Endodermal cell (in vitro differentiated cells): ENCODE results near the gene TPD52L2. TPM values are rescaled to one million over a fixed set of nuclear protein-coding genes. Genes with fewer than 3 reads are reported as not detected.

Experiments
- DNase-seq: peaks from one replicate; pipeline ENCODE4 v3.0.0-alpha.2; 2017
- H3K27ac ChIP-seq: 2 replicates; pipeline ENCODE4 v1.5.1; 2013; ENCODE audit warnings: mild to moderate bottlenecking, low read depth, low read length, moderate library complexity
- H3K27me3 ChIP-seq: 2 replicates; pipeline ENCODE4 v1.6.1; 2013; ENCODE audit warnings: mild to moderate bottlenecking, low read length, moderate library complexity; ENCODE audit not compliant: insufficient read depth, control insufficient read depth, poor library complexity, severe bottlenecking
- H3K36me3 ChIP-seq: 2 replicates; pipeline ENCODE4 v1.7.0; 2013; ENCODE audit warnings: mild to moderate bottlenecking, low read length, moderate library complexity; ENCODE audit not compliant: control insufficient read depth, insufficient read depth
- H3K4me1 ChIP-seq: one replicate; pipeline ENCODE4 v1.7.0; 2013; ENCODE audit warnings: low read length; ENCODE audit not compliant: control insufficient read depth, insufficient read depth
- H3K4me3 ChIP-seq: 2 replicates; pipeline ENCODE4 v1.5.1; 2013; ENCODE audit warnings: mild to moderate bottlenecking, low read length, moderate library complexity
- H3K9ac ChIP-seq: 2 replicates; pipeline ENCODE4 v1.6.1; 2013; ENCODE audit warnings: mild to moderate bottlenecking, low read length, moderate library complexity; ENCODE audit not compliant: poor library complexity, severe bottlenecking; ENCODE audit errors: extremely low read depth
- H3K9me3 ChIP-seq: 2 replicates; pipeline ENCODE4 v1.6.1; 2013; ENCODE audit warnings: mild to moderate bottlenecking, low read length, moderate library complexity; ENCODE audit not compliant: control insufficient read depth
- H3K27ac Mint-ChIP-seq: 2 replicates; pipeline ENCODE4 v1.8.0; 2020; ENCODE audit warnings: mixed read lengths
- H3K27me3 Mint-ChIP-seq: 2 replicates; pipeline ENCODE4 v1.8.0; 2021; ENCODE audit warnings: mild to moderate bottlenecking, mixed read lengths; ENCODE audit not compliant: insufficient read depth
- H3K36me3 Mint-ChIP-seq: 2 replicates; pipeline ENCODE4 v1.8.0; 2020; ENCODE audit warnings: low read depth, mixed read lengths
- H3K4me1 Mint-ChIP-seq: 2 replicates; pipeline ENCODE4 v1.8.0; 2020; ENCODE audit warnings: mixed read lengths
- H3K4me3 Mint-ChIP-seq: 2 replicates; pipeline ENCODE4 v1.8.0; 2020; ENCODE audit warnings: mild to moderate bottlenecking, moderate library complexity, mixed read lengths
- H3K9me3 Mint-ChIP-seq: 2 replicates; pipeline ENCODE4 v1.8.0; 2020; ENCODE audit warnings: mild to moderate bottlenecking, mixed read lengths
- WGBS, 2 experiments: methylation state at CpG; one replicate each; pipeline versions ENCODE4 v1.1.5 to v1.1.7; 2013; ENCODE audit warnings: missing lambda C conversion rate in 2 of 2, mixed read lengths in 1 of 2; ENCODE audit not compliant: insufficient coverage in 1 of 2, insufficient read length in 1 of 2; 5-methylcytosine and 5-hydroxymethylcytosine counted together
- total RNA-seq, 2 donors: library from RNA; stranded (reverse); fragmentation: NEBNext Ultra II Directional in 1 of 2; extraction: Animal tissue kit (Norgen Biotek cat#: 25700) in 1 of 2; gene quantifications; 2 replicates in 1 of 2; 3 replicates in 1 of 2; pipeline ENCODE4 v1.2.1, GENCODE V29; 2021
- TF ChIP-seq, protein P1 (sequence below): fragments of 200-600 bp; sonication (generic); conservative IDR thresholded peaks from 2 replicates; pipeline ENCODE4 v1.5.0; 2021; ENCODE audit warnings: antibody characterized with exemption, mild to moderate bottlenecking

Gene TPD52L2
- total RNA-seq, 2 donors from 2014 or later = 68.3 to 85.2 TPM

DNA sequence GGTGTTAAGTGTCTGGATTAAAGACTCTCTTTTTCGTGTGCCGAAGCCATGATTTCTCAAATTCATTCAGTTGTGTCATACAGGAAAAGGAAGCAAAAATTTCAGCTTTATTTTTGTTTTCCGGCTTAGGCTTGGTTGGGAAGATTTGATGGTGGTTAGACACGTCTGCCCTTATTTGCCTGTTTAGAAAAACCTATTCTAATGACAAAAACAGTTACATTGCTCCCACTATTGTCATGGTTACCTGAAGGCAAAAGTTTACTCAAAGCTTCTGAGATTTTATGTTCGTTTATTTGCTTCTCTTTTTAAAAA, 30.8 kb downstream of the TPD52L2 start:
- Mint-ChIP-seq H3K4me3 (peak overlapping the region; percentile 67), H3K36me3 (peaks cover 26% of the 10 kb centered on the region), H3K27ac (peak overlapping the region; percentile 71), H3K9me3 (no peaks in the 10 kb centered on the region), H3K27me3 (peaks cover 38% of the 10 kb centered on the region), H3K4me1 (peaks cover 33% of the 10 kb centered on the region)
- H3K27ac ChIP-seq = no peak overlapping the region
- TF ChIP-seq, protein P1, sequence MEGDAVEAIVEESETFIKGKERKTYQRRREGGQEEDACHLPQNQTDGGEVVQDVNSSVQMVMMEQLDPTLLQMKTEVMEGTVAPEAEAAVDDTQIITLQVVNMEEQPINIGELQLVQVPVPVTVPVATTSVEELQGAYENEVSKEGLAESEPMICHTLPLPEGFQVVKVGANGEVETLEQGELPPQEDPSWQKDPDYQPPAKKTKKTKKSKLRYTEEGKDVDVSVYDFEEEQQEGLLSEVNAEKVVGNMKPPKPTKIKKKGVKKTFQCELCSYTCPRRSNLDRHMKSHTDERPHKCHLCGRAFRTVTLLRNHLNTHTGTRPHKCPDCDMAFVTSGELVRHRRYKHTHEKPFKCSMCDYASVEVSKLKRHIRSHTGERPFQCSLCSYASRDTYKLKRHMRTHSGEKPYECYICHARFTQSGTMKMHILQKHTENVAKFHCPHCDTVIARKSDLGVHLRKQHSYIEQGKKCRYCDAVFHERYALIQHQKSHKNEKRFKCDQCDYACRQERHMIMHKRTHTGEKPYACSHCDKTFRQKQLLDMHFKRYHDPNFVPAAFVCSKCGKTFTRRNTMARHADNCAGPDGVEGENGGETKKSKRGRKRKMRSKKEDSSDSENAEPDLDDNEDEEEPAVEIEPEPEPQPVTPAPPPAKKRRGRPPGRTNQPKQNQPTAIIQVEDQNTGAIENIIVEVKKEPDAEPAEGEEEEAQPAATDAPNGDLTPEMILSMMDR = no peak
- H3K36me3 ChIP-seq = peaks cover 10% of the 10 kb centered on the region
- H3K4me1 ChIP-seq = peaks cover 7% of the 10 kb centered on the region
- no peaks in the 10 kb centered on the region for H3K9me3 ChIP-seq
- peak overlapping the region; percentile 93 for H3K4me3 ChIP-seq
- no peak for DNase-seq
- H3K27me3 ChIP-seq = peaks cover 31% of the 10 kb centered on the region
- 17 to 34% methylated on average over 3 to 5 of the region's 5 CpGs for WGBS, 2 experiments
- H3K9ac ChIP-seq = peak overlapping the region; percentile 86

DNA sequence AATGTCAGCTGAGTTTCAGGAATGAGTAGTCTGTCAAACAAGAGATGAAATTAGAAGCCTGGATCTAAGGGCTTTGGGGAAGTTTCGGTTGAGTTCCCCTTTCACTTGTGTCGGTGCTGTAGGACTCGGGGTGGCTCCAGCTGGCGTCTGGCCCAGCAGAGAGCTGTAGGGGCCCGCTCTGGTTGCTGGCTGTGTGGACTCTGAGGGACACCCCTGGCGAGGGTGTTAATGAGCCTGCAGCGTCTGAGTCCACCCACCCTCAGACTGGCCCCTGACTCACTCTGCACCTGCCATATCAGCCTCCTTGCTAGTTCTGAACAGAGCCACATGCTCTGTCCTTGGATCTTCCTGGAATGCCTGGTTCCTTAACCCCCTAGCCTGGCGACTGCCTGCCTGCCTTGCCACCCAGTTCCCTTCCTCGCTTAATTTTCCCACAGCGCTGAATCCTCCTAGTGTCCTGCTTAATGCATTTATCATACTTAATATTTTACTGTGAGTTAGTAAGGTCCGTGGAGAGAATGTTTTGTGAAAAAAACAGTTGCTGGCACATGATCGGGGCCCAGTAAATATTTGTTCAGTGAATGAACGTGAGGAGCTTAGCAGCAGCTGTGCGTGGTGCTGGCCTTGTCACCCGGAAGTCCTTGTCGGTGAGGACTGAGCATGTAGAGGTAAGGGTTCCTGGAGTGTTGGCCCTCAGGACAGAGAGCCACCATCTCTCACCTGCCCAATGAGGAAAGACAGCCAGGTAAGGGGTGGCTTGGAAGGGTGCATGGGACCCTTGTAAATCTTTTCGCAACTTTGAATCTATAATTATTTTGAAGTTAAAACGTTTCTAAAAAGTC, 31.4 kb downstream of the TPD52L2 start:
- H3K36me3 Mint-ChIP-seq = peaks cover 24% of the 10 kb centered on the region
- Histone ChIP-seq H3K36me3 (peaks cover 4% of the 10 kb centered on the region), H3K9me3 (no peaks in the 10 kb centered on the region), H3K27ac (no peak overlapping the region), H3K4me3 (peak overlapping the region; percentile 93), H3K9ac (peak overlapping the region; percentile 86), H3K27me3 (peaks cover 37% of the 10 kb centered on the region), H3K4me1 (peaks cover 7% of the 10 kb centered on the region)
- H3K4me3 Mint-ChIP-seq = peak overlapping the region; percentile 67
- peak overlapping the region; percentile 46 for H3K27ac Mint-ChIP-seq
- 49 to 54% methylated on average over 11 to 17 of the region's 18 CpGs for WGBS, 2 experiments
- peak; percentile 77 for DNase-seq
- H3K4me1 Mint-ChIP-seq = peaks cover 33% of the 10 kb centered on the region
- TF ChIP-seq, protein P1 = no peak
- no peaks in the 10 kb centered on the region for H3K9me3 Mint-ChIP-seq
- peaks cover 43% of the 10 kb centered on the region for H3K27me3 Mint-ChIP-seq

DNA sequence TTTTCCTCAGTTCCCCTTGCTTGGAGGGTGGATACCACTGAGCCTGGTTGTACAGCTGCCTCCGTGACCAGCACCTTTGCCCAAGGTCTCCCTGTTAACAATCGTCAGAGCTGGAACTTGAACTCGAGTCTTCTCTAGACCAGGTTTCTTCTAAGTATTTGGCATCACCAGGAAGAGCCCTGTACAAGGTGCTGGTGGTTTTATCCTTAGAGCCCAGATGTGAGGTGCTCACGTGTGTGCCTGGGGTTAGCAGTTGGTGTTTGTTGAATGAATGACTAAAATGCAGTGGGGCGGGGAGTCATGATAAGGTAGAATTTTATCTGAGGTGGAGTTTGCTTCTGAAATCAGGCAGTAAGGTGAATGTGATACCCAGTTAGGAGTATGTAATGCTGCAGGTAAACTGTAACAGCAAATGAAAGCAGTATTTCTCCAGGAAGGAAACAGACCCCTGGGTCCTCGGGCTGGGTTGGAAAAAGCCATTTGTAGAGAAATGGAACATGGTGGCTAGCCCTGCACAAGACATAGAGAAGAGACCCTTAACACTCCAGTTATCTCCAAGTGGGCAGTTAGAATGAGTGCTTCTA, 33.0 kb downstream of the TPD52L2 start:
- Histone ChIP-seq H3K27ac (no peak overlapping the region), H3K4me3 (no peak overlapping the region), H3K36me3 (no peaks in the 10 kb centered on the region), H3K9me3 (no peaks in the 10 kb centered on the region), H3K4me1 (peaks cover 7% of the 10 kb centered on the region), H3K9ac (no peak overlapping the region), H3K27me3 (peaks cover 39% of the 10 kb centered on the region)
- Mint-ChIP-seq H3K27me3 (peaks cover 49% of the 10 kb centered on the region), H3K4me1 (peaks cover 33% of the 10 kb centered on the region), H3K27ac (no peak overlapping the region), H3K4me3 (no peak overlapping the region), H3K36me3 (peaks cover 27% of the 10 kb centered on the region), H3K9me3 (no peaks in the 10 kb centered on the region)
- TF ChIP-seq, protein P1 = no peak
- DNase-seq = no peak
- 94 to 98% methylated on average over 5 to 6 of the region's 6 CpGs for WGBS, 2 experiments
